ENCODE data around the gene FAM184B.

FAM184B gene

GRCh38 chr4:17771284-17771908 is 10.0 kb downstream of the FAM184B start:
- DNase-seq: no peak

GRCh38 chr4:17770845-17771244 is 10.6 kb downstream of the FAM184B start:
- DNase-seq: no peak

DNA sequence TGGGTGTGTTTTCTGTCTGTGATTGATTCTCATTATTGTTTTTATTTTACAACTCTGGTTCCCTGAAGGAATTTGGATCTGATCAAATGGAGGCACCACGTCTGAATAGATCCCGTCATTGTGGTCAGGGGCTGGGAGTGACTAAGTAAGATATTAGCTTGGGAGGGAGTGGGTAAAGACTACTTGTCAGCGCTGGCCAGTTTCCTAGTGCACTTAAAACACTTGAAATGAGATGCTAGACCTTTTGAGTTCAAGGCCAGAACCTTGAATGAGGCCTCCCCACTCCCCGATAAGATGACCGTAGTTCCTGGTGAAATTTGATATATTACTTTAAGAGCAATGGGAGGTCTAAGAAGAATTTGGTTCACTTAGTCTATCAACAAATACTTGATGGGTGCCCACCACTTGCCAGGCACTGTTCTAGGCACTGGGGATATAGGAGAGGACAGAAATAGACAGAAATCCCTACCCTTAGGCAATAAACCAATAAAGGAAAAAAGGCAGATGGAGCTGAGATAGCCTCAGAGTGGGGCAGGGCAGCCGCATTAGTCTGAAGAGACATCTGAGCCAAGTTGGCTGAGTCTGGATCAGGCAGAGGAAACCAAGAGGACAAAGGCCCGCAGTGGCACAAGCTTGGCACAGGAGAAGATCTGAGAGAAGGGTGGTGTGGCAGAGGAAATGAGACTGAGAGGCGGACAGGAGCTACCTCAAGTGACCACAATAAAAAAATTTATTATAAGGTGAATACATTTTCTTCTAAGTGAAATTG is 11.8 kb downstream of the FAM184B start:
- no peak for DNase-seq

DNA sequence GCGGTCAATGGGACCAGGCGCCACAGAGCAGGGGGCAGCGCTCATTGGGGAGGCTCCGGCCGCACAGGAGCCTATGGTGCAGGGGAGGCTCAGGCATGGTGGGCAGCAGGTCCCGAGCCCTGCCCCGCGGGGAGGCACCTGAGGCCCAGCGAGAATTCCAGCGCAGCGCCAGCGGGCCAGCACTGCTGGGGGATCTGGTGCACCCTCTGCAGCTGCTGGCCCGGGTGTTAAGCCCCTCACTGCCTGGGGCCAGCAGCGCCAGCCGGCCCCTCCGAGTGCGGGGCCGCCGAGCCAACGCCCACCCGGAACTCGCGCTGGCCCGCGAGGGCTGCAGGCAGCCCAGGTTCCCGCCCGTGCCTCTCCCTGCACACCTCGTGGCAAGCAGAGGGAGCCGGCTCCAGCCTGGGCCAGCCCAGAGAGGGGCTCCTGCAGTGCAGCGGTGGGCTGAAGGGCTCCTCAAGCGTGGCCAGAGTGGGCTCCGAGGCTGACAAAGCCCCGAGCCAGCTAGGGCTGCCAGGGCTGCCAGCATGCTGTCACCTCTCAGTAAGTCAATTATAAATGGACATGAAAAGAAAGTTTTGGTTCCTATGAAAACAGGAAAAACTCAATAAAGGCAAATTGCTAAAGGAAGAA is 14.5 kb downstream of the FAM184B start:
- no peak for DNase-seq

GRCh38 chr4:17765514-17766286 is 15.7 kb downstream of the FAM184B start:
- no peak for DNase-seq

GRCh38 chr4:17763931-17764330 is 17.5 kb downstream of the FAM184B start:
- DNase-seq: no peak

GRCh38 chr4:17763416-17763815 is 18.0 kb downstream of the FAM184B start:
- DNase-seq: no peak

- DNase-seq: no peak
Observed at GRCh38 chr4:17762726-17763125, 18.7 kb downstream of the FAM184B start.

- no peak for DNase-seq
Observed at GRCh38 chr4:17761062-17761461, 20.4 kb downstream of the FAM184B start.

DNA sequence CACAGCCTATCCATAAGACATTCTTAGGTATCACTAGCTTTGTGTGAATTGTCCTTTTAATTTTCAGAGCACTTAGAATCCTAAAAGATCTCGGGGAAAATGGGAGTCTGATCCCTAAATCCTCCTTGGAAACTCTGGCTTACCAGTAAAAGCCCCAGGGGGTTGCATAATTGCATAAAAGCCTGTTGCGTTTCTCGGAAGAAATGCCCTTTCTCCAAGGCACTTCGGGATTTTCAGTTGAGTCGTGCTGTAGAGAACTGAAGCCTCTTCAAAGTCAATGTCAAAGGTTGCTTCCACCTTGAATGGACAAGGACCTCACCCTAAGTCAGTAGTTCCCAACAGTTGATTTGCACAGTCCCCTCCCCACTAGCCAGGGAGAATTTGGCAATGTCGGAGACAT is 20.8 kb downstream of the FAM184B start:
- DNase-seq: no peak

DNA sequence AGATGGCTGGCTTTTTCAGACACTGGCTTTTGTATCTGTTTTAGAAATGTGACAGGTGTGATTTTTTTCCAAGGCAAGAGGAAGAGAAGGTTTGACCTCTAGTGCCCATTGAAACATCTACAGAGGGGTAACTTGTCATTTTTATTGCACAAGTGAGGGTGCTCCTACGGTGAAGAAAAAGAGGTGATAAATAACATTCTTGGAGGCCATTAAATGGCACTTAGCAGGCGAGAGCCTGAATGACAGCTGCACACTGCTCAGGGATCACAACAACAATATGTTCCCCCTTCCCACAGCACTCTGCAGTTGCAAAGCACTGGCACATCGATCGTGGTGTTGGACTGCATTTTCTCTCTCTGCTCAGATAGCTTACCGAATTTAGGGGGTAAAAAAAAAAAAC is 22.9 kb downstream of the FAM184B start:
- no peak for DNase-seq

DNA sequence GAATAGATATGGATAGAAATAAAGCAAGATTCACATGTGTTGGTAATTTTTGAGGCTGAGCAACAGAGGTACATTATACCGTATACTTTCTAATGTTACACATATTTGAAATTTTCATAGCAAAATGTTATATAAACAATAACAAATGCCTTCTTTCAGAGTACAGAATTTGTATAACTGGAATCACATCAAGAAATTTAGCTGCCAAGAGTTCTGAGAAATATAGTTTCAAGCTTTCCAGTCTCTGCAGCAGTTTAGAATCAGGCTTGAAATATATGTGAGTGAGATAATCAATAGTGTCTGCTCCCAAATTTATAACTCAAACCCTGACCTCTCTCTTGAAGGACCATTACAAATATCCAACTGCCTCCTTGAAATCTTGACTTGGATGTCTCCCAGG is 23.8 kb downstream of the FAM184B start:
- DNase-seq: no peak

- no peak for DNase-seq
Observed at GRCh38 chr4:17753646-17754045, 27.8 kb downstream of the FAM184B start.

- no peak for DNase-seq
Observed at GRCh38 chr4:17740702-17741101, 40.7 kb downstream of the FAM184B start.

DNA sequence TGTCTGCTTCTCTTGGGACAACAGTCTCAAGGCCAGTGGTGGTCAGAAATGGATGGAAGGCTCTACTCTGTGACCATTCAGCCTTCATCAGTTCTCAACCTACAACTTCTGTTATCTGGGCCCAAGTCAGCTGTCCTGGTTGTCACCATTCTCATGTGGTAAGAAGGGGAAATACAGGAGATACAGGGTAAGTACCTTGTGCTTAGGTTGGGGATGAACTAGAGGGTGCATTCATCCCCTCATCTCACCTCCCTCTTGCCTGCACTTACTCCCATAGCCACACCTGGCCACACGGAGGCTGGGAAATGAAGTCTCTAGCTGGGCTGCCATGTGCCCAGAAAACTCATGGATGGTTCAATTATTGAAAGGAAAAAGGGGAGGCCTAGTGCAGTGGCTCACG is 44.9 kb downstream of the FAM184B start:
- no peak for DNase-seq

DNA sequence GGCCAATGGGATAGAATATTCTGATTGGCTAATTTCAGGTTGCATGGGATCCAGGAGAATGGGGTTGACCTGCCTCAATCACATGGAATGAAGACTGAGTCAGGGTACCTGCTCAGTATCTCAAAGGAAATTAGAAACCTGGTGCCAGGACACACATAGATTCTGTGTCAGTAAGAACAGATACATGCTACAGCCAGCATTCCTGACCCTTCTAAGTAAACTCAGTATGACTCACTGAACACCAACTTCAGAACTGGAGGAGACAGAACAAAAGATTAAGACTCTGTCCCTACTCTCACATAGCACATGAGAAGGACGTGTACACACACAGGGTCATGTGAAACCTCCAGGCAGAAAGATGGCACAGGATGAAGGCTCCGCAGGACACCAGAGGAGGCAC is 54.5 kb downstream of the FAM184B start:
- DNase-seq: no peak

DNA sequence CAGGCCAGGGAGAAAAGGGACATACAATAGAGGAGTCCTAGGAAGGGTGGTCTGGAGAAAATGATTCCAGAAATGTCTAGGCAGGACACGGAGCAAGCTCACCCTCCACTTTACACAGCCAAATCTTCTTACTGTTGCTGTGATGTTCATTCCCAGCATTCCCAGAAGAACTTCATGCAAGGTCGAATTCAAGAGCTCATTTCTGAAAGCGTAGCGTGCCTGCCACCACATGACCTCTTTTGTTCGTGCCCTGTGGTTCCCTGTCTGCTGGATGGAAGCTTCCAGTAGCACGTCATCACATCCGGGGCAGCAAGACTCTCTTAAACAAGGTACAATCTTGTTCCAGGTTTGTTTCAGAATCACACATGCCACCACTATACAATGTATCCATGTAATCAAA is 57.8 kb downstream of the FAM184B start:
- DNase-seq: no peak

DNA sequence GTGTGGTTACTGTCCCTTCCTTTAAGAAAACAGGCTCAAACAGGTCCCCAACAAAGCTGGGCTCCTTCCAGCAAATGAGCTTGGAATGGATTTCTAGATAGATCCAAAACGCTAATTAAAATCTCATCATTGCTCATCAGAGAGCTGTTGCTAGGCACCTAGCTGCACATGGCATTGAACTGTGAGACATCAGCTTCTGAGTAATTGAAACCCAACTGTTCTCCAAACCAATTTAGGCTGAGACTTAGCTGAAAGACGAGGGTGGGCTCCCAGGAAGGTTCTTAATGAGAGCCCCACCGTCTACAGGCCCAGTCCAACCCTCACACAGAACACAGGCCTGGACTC is 59.1 kb downstream of the FAM184B start:
- DNase-seq: no peak

DNA sequence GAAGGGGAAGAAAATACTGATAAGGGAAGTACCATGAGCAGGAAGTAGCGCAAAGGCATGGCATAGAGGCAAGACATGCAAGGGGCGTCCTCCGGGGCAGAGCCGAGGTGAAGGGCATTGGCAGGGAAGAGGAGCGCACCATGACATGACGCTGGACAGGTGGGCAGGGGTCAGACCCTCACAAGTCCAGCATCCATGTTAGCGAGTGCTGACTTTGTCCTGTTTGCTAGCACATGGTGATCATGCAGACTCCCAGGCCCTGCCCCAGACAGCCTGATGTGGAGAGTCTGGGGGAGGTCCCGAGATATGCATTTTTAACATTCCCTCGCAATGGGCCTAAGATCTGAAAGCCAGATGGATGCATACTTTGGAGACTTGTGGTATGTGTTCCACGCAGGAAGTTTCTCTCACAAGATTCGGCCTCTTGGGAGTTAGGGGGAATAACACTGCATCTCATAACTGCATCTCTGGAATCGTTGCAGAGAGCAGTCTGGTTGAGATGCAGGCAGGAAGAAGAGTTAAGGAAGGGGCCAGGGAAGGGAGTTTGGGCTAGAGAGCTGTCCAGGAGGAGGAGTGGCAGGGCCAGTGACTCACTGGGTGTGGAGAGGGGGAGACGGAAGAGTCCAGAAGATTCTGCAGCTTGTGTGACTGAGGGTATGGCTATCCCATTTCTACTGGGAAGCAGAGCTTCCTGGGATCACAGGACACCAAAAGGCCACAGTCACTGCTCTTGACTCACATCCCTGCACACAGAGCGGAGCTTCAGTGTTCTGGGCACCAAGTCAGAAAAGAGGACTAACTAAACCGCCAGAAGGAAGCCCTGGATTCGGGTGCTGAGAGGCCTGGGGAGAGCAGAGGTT is 59.7 kb downstream of the FAM184B start:
- DNase-seq: no peak

DNA sequence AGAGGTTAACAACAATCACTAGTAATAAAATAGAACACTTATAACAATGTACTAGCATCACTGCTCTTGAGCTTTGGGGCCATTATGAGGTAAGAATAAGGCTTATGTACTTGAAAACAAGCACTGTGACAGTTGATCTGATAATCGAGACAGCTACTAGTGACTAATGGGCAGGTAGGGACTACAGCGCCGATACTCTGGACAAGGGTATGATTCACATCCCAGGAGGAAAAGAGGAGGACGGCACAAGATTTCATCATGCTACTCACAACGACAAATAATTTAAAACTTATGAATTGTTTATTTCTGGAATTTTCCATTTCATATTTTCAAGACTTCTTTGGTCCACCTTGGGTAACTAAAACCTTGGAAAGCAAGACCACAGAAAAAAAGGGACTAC is 62.3 kb downstream of the FAM184B start:
- no peak for DNase-seq

GRCh38 chr4:17718471-17718870 is 63.0 kb downstream of the FAM184B start:
- DNase-seq: no peak

- no peak for DNase-seq
Observed at GRCh38 chr4:17717301-17717700, 64.1 kb downstream of the FAM184B start.

DNA sequence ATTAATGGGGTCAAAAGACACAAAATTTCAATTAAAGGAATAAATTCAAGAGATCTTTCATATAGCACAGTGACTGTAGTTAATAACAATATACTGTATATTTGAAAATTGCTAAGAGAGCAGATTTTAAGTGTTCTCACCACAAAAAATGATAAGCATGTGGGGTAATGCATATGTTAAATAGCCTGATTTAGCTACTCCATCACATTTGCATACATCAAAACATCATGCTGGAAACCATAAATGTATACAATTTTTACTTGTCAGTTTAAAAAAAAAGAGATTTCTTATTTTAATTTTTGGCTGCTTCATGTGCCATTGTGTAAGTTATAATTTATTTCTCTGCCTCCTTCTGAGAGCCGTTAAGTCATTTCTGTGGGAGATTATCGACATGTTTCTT is 65.9 kb downstream of the FAM184B start:
- DNase-seq: no peak
